HFFc6 (cell line): ENCODE results near the gene HDAC3. TPM values are rescaled to one million over a fixed set of nuclear protein-coding genes. Genes with fewer than 3 reads are reported as not detected.

Experiments used
- DNase-seq: peaks from one replicate; pipeline ENCODE4 v3.0.0-alpha.2; 2018
- H3K27ac Mint-ChIP-seq: 2 replicates; pipeline ENCODE4 v1.8.0; 2020; ENCODE audit warnings: mild to moderate bottlenecking, mixed read lengths
- H3K27me3 Mint-ChIP-seq: 2 replicates; pipeline ENCODE4 v1.8.0; 2021; ENCODE audit warnings: mild to moderate bottlenecking, moderate library complexity, mixed read lengths; ENCODE audit not compliant: insufficient read depth
- H3K36me3 Mint-ChIP-seq: 2 replicates; pipeline ENCODE4 v1.8.0; 2021; ENCODE audit warnings: low read depth, mixed read lengths
- H3K4me1 Mint-ChIP-seq: 2 replicates; pipeline ENCODE4 v1.8.0; 2020; ENCODE audit warnings: low read depth, mixed read lengths
- H3K4me3 Mint-ChIP-seq: 2 replicates; pipeline ENCODE4 v1.8.0; 2020; ENCODE audit warnings: mild to moderate bottlenecking, moderate library complexity, mixed read lengths
- H3K9me3 Mint-ChIP-seq: 2 replicates; pipeline ENCODE4 v1.8.0; 2020; ENCODE audit warnings: mild to moderate bottlenecking, mixed read lengths
- CTCF ChIP-seq: fragments of 200-600 bp; sonication (generic); IDR thresholded peaks from 2 replicates; pipeline ENCODE4 v1.5.0; 2021; ENCODE audit warnings: antibody characterized with exemption, mild to moderate bottlenecking
- total RNA-seq, 6 experiments: library from RNA; stranded (reverse); fragmentation: NEBNext Ultra II Directional; extraction: Animal tissue kit (Norgen Biotek cat#: 25700); gene quantifications; 2 replicates in 1 of 6; 3 replicates in 5 of 6; pipeline ENCODE4 v1.2.3, GENCODE V29; 2021

HDAC3 gene
- total RNA-seq, 6 experiments from 2014 or later, result 52.1 to 63.7 (median 55.1) TPM

DNA sequence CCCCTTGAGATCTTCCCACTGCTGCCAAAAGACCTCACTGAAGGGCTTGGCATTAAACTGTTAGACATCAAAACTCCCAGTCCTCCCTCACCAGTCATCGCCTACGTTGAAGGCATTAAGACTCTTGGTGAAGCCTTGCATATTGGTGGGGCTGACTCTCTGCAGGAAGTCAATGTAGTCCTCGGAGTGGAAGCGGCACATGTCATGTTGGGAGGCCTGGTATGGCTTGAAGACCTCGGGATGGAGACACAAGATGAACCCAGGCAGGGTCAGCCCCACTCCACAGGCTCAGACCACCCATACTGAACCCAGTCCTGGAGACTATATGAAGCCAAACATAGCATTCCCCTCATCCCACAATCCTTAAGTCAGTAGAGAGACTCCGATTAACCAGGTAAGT, 1.9 kb downstream of the HDAC3 start:
- Mint-ChIP-seq H3K36me3 (peaks cover 12% of the 10 kb centered on the region), H3K27ac (no peak overlapping the region; the same call in 1 of the 2 replicates)

DNA sequence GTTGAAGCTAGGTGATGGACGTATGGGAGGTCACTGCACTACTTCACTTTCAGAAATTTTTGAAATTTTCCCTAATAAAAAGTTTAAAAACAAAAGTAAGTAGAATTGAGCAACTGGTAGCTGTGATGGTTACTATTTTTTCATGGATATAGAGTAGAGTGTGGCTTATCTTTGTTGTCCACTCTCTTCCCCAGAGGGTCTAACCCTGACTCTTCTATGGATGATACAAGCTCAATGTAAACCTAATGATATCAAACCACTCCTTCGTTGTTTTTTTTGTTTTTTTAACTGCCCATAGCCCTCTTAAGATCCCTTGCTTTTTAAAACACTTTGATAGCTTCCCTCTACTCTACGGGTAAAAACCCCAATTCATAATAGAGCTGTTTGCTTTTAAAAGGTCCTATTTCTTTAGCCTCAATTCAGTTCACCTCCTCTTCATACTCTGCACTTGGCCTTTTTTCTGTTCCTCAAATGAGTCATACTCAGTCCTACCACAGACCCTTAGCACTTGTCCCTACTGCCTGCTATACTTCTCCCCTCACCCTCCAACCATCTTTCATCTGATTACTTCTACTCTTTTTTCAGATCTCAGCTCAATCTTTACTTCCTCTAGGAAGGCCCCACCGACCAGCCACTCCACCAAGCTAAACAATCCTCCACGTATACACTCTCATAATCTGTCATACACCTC, 2.6 kb downstream of the HDAC3 start:
- Mint-ChIP-seq H3K27ac (no peak overlapping the region), H3K4me3 (no peak overlapping the region), H3K36me3 (peaks cover 12% of the 10 kb centered on the region), H3K9me3 (no peaks in the 10 kb centered on the region), H3K27me3 (no peaks in the 10 kb centered on the region), H3K4me1 (peaks cover 40% of the 10 kb centered on the region)
- no peak for TF ChIP-seq CTCF
- DNase-seq, result no peak

More for the DNA sequence above, 1.9 kb downstream of the HDAC3 start:
- Mint-ChIP-seq H3K4me1 (peaks cover 37% of the 10 kb centered on the region), H3K9me3 (no peaks in the 10 kb centered on the region), H3K4me3 (peak overlapping the region; percentile 98), H3K27me3 (no peaks in the 10 kb centered on the region)
- no peak for DNase-seq
- no peak for TF ChIP-seq CTCF

DNA sequence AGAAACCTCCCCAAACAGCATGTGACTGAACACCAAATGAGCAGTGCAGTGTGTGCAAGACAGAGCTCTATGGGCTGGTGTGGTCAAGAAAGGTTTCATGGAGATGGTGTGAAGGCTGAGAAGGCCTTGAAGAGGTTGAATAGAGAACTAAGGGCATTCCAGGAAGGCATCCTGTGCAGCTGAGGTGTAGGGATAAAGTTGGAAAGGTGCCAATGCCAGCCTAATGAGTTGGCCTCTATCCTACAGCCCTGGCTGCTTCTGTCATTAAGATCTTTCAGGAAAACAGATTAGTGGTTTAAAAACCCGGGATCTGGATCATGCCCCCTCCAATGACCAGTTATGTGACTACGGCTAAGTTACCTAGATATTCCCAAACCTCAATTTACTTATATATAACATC, 4.0 kb downstream of the HDAC3 start:
- no peak for DNase-seq
- Mint-ChIP-seq H3K4me3 (no peak overlapping the region), H3K4me1 (peaks cover 46% of the 10 kb centered on the region), H3K27ac (no peak overlapping the region), H3K9me3 (no peaks in the 10 kb centered on the region), H3K36me3 (peaks cover 17% of the 10 kb centered on the region), H3K27me3 (no peaks in the 10 kb centered on the region)
- no peak for TF ChIP-seq CTCF

GRCh38 chr5:141630570-141631140, 6.0 kb downstream of the HDAC3 start:
- no peak overlapping the region for H3K27ac Mint-ChIP-seq
- DNase-seq, result no peak
- no peaks in the 10 kb centered on the region for H3K9me3 Mint-ChIP-seq
- no peak overlapping the region for H3K4me3 Mint-ChIP-seq
- H3K4me1 Mint-ChIP-seq, result peaks cover 42% of the 10 kb centered on the region
- TF ChIP-seq CTCF, result no peak
- H3K36me3 Mint-ChIP-seq, result peaks cover 22% of the 10 kb centered on the region
- no peaks in the 10 kb centered on the region for H3K27me3 Mint-ChIP-seq

- Mint-ChIP-seq H3K27me3 (no peaks in the 10 kb centered on the region), H3K36me3 (peaks cover 31% of the 10 kb centered on the region), H3K4me3 (no peak overlapping the region), H3K9me3 (no peaks in the 10 kb centered on the region), H3K4me1 (peaks cover 23% of the 10 kb centered on the region), H3K27ac (no peak overlapping the region)
- DNase-seq, result no peak
- no peak for TF ChIP-seq CTCF
Observed at GRCh38 chr5:141628175-141628788, 8.4 kb downstream of the HDAC3 start.
